22Rv1 (cell line): ENCODE results near the gene ITPR2.

Experiments
- CTCF ChIP-seq: fragments of 450-650 bp; IDR thresholded peaks from 2 replicates; pipeline ENCODE4 v1.5.1; 2017; ENCODE audit warnings: mild to moderate bottlenecking
- ZFX ChIP-seq: fragments of 450-650 bp; IDR thresholded peaks from 2 replicates; pipeline ENCODE4 v1.6.1; 2017; ENCODE audit warnings: antibody characterized with exemption, borderline replicate concordance

GRCh38 chr12:26668847-26669246 lies 164.1 kb downstream of the ITPR2 start:
- TF ChIP-seq CTCF (no peak), ZFX (no peak)
